ENCODE results near the gene MRPL50.

DNA sequence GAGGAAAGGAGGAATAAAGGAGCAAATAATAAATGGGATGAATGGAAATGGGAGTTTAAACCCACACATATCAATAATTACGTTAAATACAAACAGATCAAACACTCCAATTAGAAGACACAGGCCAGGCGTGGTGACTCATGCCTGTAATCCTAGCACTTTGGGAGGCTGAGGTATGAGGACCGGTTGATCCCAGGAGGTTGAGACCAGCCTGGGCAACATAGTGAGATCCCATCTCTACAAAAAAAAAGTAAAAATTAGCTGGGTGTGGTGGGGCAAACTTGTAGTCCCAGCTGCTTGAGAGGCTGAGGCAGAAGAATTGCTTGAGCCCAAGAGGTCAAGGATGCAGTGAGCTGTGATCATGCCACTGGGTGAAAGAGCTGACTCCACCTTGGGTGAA is 17.3 kb downstream of the MRPL50 start:
- TF ChIP-seq, protein P1, sequence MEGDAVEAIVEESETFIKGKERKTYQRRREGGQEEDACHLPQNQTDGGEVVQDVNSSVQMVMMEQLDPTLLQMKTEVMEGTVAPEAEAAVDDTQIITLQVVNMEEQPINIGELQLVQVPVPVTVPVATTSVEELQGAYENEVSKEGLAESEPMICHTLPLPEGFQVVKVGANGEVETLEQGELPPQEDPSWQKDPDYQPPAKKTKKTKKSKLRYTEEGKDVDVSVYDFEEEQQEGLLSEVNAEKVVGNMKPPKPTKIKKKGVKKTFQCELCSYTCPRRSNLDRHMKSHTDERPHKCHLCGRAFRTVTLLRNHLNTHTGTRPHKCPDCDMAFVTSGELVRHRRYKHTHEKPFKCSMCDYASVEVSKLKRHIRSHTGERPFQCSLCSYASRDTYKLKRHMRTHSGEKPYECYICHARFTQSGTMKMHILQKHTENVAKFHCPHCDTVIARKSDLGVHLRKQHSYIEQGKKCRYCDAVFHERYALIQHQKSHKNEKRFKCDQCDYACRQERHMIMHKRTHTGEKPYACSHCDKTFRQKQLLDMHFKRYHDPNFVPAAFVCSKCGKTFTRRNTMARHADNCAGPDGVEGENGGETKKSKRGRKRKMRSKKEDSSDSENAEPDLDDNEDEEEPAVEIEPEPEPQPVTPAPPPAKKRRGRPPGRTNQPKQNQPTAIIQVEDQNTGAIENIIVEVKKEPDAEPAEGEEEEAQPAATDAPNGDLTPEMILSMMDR (IDR thresholded peaks at IDR 0.05), result no peak
- TF ChIP-seq EZH2 (IDR thresholded peaks at IDR 0.05; ENCODE audit: borderline replicate concordance, insufficient read depth, low read depth, low read length, poor library complexity, severe bottlenecking), result no peak

Measured in B cell (primary cell).